ENCODE results near the gene NTN1.

NTN1 gene

DNA sequence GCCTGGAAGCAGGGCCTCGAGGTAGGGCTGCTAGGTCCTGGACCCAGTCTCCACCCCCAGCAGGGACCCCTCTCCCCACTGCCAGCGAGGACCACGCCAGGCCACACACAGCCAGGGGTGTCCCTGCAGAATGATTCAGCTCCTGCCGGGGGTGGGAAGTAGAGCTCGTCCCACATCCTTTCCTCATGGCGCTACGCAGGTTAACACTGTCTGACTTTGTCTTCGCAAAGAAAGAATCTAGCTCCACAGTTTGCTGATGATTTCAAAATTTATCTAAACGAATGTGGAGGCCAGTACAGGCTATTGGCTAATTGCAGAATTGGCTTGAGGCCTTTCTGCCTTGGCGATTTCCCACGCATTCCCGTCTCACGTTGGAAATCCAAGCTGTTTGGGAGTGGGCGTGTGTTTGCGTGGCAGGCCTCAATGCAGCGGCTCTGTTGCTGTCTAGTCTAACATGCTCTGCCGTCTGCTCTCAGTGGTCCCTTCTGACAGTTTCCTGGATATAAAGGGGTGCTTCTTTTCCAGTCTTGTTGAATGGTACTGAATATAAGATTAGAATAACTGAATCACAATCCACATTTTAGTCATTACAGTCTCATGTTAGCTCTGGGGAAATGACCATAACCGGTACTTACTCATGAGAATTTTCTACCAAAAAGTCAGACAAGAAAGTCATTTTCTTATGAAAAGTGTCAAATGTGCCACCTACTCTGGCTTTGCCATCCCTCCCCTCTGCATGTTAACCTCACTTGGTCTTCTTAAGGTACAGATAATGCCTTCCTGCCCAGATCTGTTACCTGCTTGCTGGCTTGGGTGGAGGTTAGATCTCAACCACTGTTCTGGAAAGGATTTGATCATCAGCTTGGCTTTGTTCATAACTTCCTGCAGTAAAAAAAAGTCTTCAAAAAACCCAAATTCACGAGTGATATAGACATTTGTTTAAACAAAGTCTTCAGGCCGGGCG is 252.4 kb downstream of the NTN1 start:
- H3K27me3 ChIP-seq (ENCODE audit: insufficient read depth, low read length): no peaks in the 10 kb centered on the region
- H2AFZ ChIP-seq (ENCODE audit: low read depth, low read length): no peak overlapping the region
- H3K4me3 ChIP-seq (ENCODE audit: low read length): no peak overlapping the region
- no peaks in the 10 kb centered on the region for H3K4me1 ChIP-seq (ENCODE audit: insufficient read depth, low read length)
- H3K36me3 ChIP-seq (ENCODE audit: insufficient read depth, low read length): no peaks in the 10 kb centered on the region
- H3K9me3 ChIP-seq (ENCODE audit: low read length): no peaks in the 10 kb centered on the region

DNA sequence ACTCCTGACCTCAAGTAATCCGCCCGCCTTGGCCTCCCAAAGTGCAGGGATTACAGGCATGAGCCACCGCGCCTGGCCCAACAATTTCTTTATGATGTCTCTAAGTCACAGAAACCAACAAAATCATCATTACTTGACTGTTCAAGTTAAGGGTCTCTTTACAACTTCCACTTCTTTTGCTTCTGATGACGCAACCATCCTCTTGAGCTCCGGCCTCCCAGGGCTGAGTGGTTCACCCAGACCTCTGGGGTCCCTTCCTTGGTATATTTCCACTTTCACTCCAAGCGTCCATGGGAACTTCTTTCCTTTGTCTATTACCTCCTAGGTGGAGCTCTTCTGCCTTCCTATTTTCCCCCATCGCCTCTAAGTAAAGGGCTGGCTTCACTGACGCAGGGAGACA is 253.7 kb downstream of the NTN1 start:
- no peak overlapping the region for H3K4me3 ChIP-seq (ENCODE audit: low read length)
- H3K4me1 ChIP-seq (ENCODE audit: insufficient read depth, low read length): no peaks in the 10 kb centered on the region
- no peaks in the 10 kb centered on the region for H3K9me3 ChIP-seq (ENCODE audit: low read length)
- no peak overlapping the region for H2AFZ ChIP-seq (ENCODE audit: low read depth, low read length)
- no peaks in the 10 kb centered on the region for H3K36me3 ChIP-seq (ENCODE audit: insufficient read depth, low read length)
- no peaks in the 10 kb centered on the region for H3K27me3 ChIP-seq (ENCODE audit: insufficient read depth, low read length)

DNA sequence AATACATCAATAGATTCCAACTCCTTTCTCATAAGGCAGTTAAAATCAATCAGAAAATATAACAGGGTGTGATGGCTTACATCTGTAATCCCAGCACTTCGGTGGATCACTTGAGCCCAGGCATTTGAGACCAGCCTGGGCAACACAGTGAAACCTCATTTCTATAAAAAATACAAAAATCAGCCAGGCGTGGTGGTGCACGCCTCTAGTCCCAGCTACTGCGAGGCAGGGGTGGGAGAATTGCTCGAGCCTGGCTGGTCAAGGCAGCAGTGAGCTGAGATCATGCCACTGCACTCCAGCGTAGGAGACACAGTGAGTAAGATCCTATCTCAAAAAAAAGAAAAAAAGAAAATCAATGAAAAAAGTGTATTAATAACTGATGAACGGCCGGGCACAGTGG is 258.6 kb downstream of the NTN1 start:
- no peaks in the 10 kb centered on the region for H3K4me1 ChIP-seq (ENCODE audit: insufficient read depth, low read length)
- no peak overlapping the region for H2AFZ ChIP-seq (ENCODE audit: low read depth, low read length)
- no peaks in the 10 kb centered on the region for H3K27me3 ChIP-seq (ENCODE audit: insufficient read depth, low read length)
- H3K36me3 ChIP-seq (ENCODE audit: insufficient read depth, low read length): no peaks in the 10 kb centered on the region
- no peaks in the 10 kb centered on the region for H3K9me3 ChIP-seq (ENCODE audit: low read length)
- H3K4me3 ChIP-seq (ENCODE audit: low read length): no peak overlapping the region

DNA sequence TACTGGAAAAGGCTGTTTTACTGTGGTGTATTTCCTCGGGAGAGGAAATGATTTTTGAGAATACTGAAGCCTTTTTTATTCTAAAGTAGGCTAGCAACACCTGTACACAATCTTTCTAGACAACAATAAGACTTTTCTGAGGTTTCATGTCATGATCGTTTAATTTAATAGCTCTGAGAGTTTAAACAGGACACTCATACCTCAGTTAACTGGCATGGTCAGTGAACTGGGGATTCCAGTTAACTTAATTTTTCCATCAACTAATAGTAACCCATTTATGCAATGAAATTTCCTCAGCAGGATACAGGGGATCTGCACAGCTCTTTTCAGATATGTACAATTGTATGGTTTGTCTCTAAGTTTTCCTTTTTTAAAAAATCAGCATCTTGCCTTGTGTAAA is 262.6 kb downstream of the NTN1 start:
- Histone ChIP-seq H3K4me1 (ENCODE audit: insufficient read depth, low read length) (peaks cover 12% of the 10 kb centered on the region), H3K9me3 (ENCODE audit: low read length) (no peaks in the 10 kb centered on the region), H2AFZ (ENCODE audit: low read depth, low read length) (no peak overlapping the region)

DNA sequence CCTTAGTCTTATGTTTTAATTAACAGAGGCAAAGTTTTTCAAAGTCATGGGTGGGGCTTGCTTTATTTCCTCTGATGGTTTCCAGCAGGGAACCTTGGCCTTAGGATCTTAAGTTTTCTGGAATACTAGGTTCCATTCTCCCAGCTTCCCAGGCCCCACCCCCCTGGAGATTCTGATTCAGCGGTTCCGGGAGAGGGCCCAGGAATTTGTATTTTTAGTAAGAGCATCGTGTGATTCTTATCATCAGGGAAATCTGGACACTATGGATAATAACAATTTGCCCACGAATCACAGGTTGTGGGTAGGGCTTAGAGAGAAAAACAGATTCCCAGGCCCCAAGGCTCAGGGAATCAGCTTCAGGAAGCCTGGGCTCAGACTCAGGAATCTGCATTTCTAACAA is 263.6 kb downstream of the NTN1 start:
- Histone ChIP-seq H3K4me1 (ENCODE audit: insufficient read depth, low read length) (peaks cover 12% of the 10 kb centered on the region), H2AFZ (ENCODE audit: low read depth, low read length) (no peak overlapping the region), H3K27me3 (ENCODE audit: insufficient read depth, low read length) (no peaks in the 10 kb centered on the region), H3K4me3 (ENCODE audit: low read length) (no peak overlapping the region), H3K9me3 (ENCODE audit: low read length) (no peaks in the 10 kb centered on the region), H3K36me3 (ENCODE audit: insufficient read depth, low read length) (no peaks in the 10 kb centered on the region)

More for the DNA sequence above, 262.6 kb downstream of the NTN1 start:
- Histone ChIP-seq H3K4me3 (ENCODE audit: low read length) (no peak overlapping the region), H3K27me3 (ENCODE audit: insufficient read depth, low read length) (no peaks in the 10 kb centered on the region), H3K36me3 (ENCODE audit: insufficient read depth, low read length) (no peaks in the 10 kb centered on the region)

DNA sequence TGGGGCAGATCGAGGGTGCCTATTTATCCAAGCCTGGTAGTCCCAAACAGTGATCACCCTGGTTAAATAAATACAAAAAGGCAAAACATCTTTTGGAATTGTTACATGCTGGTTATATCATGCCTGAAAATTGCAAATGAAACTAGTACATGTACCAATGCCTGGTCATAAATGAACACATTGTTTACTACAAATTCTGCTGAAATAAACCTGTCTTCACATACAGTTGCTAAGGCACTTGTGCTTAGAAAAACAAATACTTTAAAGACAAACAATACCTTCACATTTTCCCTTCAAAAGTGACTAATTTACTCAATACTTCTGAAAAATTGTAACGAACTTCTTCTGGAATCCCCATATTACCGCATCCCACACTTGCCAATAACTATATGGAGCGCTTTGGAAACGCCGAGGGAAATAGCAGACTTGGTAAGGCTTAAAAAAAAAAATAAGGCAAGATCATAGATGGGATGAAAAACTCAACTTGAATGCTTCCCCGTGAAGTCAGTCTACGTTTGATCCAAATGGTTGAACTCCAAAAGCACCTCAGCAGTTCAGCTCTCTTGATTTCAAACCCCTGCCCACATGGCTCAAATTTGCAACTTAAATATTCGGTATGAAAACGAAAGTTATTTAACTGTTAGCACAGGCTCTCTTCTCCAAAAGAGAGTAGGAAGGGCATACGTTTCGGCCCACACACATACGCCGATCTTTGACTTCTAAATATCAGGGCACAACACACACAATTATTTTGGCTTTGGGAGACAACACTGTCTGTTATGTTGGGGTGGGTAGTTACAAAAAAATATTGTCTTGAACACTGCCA is 264.5 kb downstream of the NTN1 start:
- no peak overlapping the region for H2AFZ ChIP-seq (ENCODE audit: low read depth, low read length)
- peaks cover 12% of the 10 kb centered on the region for H3K4me1 ChIP-seq (ENCODE audit: insufficient read depth, low read length)
- no peaks in the 10 kb centered on the region for H3K27me3 ChIP-seq (ENCODE audit: insufficient read depth, low read length)
- H3K4me3 ChIP-seq (ENCODE audit: low read length): no peak overlapping the region
- no peaks in the 10 kb centered on the region for H3K9me3 ChIP-seq (ENCODE audit: low read length)
- H3K36me3 ChIP-seq (ENCODE audit: insufficient read depth, low read length): no peaks in the 10 kb centered on the region

DNA sequence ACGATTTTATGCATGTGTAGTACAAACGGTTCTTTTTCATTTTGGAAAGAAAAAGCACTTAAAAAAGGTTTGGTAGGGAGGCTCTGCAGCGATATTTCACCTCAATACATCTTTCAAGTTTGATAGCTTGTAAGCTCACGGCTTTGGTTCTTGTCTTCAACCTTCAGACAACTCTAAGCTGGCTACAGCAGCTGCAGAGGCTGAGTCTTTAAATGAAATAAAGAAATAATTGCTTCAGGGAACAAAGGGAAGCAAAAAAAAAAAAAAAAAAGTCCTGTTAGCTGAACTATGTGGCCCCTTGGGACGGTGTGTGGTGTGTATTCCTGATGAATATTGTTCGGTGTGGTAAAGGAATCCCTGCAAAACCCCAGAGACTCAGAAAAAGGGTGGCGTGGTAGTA is 265.1 kb downstream of the NTN1 start:
- H3K27me3 ChIP-seq (ENCODE audit: insufficient read depth, low read length): no peaks in the 10 kb centered on the region
- H3K36me3 ChIP-seq (ENCODE audit: insufficient read depth, low read length): no peaks in the 10 kb centered on the region
- H2AFZ ChIP-seq (ENCODE audit: low read depth, low read length): no peak overlapping the region
- no peak overlapping the region for H3K4me3 ChIP-seq (ENCODE audit: low read length)
- H3K9me3 ChIP-seq (ENCODE audit: low read length): no peaks in the 10 kb centered on the region
- peaks cover 12% of the 10 kb centered on the region for H3K4me1 ChIP-seq (ENCODE audit: insufficient read depth, low read length)

DNA sequence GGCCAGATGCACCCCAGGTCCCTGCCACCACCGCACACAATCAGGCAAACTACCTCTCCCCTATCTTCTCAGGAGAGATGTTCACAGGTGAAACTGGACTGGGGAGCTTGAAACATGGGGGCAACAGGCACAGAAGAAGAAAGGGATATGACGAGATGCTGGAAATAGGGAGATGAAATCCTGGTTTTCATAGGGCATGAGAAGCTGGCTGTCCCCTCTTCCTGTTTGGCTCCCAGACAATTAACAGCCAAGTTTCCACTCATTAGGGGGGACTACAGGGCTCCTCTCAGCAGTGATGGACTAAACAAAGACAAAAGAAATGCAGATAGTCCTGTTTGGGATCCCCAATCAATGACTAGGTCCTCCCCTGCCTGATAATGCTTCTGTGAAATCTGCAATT is 266.0 kb downstream of the NTN1 start:
- Histone ChIP-seq H3K36me3 (ENCODE audit: insufficient read depth, low read length) (no peaks in the 10 kb centered on the region), H3K4me3 (ENCODE audit: low read length) (no peak overlapping the region), H3K4me1 (ENCODE audit: insufficient read depth, low read length) (peaks cover 12% of the 10 kb centered on the region)

DNA sequence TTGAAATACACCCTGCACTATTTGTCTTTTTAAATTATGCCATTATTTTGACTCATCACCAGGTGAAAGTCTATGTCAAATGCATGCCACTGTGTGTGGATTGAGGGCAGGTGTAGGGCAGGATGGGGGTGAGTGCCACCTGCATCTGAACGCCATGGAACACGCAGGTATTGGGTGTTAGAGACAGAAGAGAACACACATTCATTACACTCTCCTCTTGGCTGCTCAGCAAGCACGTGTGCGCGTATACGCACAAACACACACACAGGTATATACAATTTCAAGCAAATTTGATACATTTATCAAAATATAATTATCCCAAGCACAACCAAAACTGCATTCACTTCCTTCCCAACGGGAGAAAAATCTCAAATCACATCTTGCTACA is 268.9 kb downstream of the NTN1 start:
- no peak overlapping the region for H2AFZ ChIP-seq (ENCODE audit: low read depth, low read length)
- no peaks in the 10 kb centered on the region for H3K9me3 ChIP-seq (ENCODE audit: low read length)
- H3K36me3 ChIP-seq (ENCODE audit: insufficient read depth, low read length): no peaks in the 10 kb centered on the region
- H3K4me3 ChIP-seq (ENCODE audit: low read length): no peak overlapping the region
- H3K4me1 ChIP-seq (ENCODE audit: insufficient read depth, low read length): peaks cover 12% of the 10 kb centered on the region
- H3K27me3 ChIP-seq (ENCODE audit: insufficient read depth, low read length): no peaks in the 10 kb centered on the region

More for the DNA sequence above, 266.0 kb downstream of the NTN1 start:
- Histone ChIP-seq H3K9me3 (ENCODE audit: low read length) (no peaks in the 10 kb centered on the region), H3K27me3 (ENCODE audit: insufficient read depth, low read length) (no peaks in the 10 kb centered on the region), H2AFZ (ENCODE audit: low read depth, low read length) (no peak overlapping the region)

DNA sequence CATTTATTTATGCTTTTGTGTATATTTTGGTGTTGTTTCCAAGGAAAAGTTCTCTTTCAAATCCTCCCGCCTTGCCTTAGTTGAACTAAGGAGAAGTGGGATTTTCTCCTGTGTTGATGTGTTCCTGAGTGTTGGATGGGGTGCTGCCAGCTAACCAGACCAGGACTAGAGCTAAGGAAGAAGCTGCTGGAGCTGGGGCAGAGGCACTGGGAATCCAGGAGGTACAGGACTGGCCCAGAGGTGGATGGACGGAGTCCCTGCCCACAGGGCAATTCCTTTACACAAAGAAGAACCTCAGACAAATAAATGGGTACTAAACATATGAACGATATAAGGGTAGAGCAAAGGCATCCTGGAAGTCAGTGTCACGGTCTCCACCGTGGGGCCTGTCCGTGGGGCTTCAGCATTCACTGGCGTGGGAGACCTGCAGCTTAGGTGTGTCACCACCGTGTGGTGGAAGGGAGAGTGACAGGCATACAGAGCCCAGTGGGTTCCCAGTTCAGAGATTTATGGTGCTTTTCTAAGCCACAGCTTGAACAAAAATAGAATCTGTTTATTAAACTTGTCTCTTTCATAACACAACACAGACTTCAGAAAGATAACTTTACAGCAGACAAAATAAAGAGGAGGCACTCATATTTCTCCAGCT is 270.7 kb downstream of the NTN1 start:
- H3K36me3 ChIP-seq (ENCODE audit: insufficient read depth, low read length): no peaks in the 10 kb centered on the region
- no peaks in the 10 kb centered on the region for H3K27me3 ChIP-seq (ENCODE audit: insufficient read depth, low read length)
- no peaks in the 10 kb centered on the region for H3K4me1 ChIP-seq (ENCODE audit: insufficient read depth, low read length)
- no peak overlapping the region for H2AFZ ChIP-seq (ENCODE audit: low read depth, low read length)
- no peaks in the 10 kb centered on the region for H3K9me3 ChIP-seq (ENCODE audit: low read length)
- no peak overlapping the region for H3K4me3 ChIP-seq (ENCODE audit: low read length)

DNA sequence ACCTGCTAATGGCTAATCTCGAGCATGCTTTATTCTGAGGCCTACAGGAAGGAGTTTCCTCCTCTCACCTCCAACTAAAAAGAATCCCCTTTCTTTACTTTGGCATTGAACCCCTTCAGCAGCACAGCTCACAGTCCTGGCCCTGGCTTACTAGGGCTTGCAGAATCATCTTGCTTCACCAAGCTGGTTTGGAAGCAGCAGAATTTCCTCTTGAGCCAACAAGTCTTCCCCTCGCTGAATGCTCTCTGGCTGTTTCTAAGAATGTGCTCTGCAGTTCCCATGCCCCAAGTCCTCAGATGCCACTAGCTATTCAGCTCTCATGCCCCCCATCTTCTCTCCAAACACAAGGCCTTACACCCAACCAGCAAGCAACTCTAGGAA is 271.2 kb downstream of the NTN1 start:
- H3K9me3 ChIP-seq (ENCODE audit: low read length): no peaks in the 10 kb centered on the region
- H3K27me3 ChIP-seq (ENCODE audit: insufficient read depth, low read length): no peaks in the 10 kb centered on the region
- no peaks in the 10 kb centered on the region for H3K4me1 ChIP-seq (ENCODE audit: insufficient read depth, low read length)
- H3K36me3 ChIP-seq (ENCODE audit: insufficient read depth, low read length): no peaks in the 10 kb centered on the region
- H2AFZ ChIP-seq (ENCODE audit: low read depth, low read length): no peak overlapping the region
- no peak overlapping the region for H3K4me3 ChIP-seq (ENCODE audit: low read length)

Measured in neuron (in vitro differentiated cells).